Measurements from ENCODE around the gene GSE1.

DNA sequence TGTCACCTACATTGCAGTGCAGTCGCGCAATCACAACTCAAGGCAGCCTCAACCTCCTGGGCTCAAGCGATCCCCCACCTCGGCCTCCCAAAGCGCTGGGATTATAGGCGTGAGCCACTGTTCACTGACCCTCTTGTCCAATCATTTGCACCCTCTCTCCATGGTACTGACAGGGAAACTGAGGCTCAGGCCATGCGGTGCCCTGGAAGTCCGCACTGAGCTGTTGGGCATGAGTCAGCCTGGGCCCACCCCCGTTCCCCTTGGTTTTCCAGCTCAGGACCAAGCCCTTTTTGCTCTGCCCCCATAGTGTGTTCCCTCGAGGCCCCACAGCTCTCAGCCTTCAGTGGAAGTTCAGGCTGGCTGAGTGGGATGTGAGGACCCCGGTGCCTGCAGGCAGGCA is 10.1 kb downstream of the GSE1 start:
- TF ChIP-seq POLR2AphosphoS5 (IDR thresholded peaks at IDR 0.05; ENCODE audit: low read depth), result no peak; the same call in 1 of the 2 replicates
- TF ChIP-seq, protein P1, sequence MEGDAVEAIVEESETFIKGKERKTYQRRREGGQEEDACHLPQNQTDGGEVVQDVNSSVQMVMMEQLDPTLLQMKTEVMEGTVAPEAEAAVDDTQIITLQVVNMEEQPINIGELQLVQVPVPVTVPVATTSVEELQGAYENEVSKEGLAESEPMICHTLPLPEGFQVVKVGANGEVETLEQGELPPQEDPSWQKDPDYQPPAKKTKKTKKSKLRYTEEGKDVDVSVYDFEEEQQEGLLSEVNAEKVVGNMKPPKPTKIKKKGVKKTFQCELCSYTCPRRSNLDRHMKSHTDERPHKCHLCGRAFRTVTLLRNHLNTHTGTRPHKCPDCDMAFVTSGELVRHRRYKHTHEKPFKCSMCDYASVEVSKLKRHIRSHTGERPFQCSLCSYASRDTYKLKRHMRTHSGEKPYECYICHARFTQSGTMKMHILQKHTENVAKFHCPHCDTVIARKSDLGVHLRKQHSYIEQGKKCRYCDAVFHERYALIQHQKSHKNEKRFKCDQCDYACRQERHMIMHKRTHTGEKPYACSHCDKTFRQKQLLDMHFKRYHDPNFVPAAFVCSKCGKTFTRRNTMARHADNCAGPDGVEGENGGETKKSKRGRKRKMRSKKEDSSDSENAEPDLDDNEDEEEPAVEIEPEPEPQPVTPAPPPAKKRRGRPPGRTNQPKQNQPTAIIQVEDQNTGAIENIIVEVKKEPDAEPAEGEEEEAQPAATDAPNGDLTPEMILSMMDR (conservative IDR thresholded peaks at IDR 0.05; ENCODE audit: low read depth in 2 of 2), result no peak
